ENCODE results near the gene MT1M. TPM values are rescaled to one million over a fixed set of nuclear protein-coding genes. Genes with fewer than 3 reads are reported as not detected.

The MT1M gene
- total and polyA plus RNA-seq, 2 experiments from 2014 or later: 1.1 to 4.7 TPM

GRCh38 chr16:56593573-56594291, 38.7 kb upstream of the MT1M start:
- Histone ChIP-seq H3K9me2 (ENCODE audit: insufficient read depth) (no peaks in the 10 kb centered on the region), H3K27ac (ENCODE audit: low read depth) (no peak overlapping the region), H4K20me1 (replicated peaks; ENCODE audit: insufficient read depth) (no peaks in the 10 kb centered on the region), H3K27me3 (ENCODE audit: insufficient read depth) (peaks cover 51% of the 10 kb centered on the region), H3K4me2 (no peak overlapping the region), H3K79me2 (replicated peaks; ENCODE audit: insufficient read depth) (no peaks in the 10 kb centered on the region), H2AFZ (no peak overlapping the region), H3K4me1 (ENCODE audit: insufficient read depth) (no peaks in the 10 kb centered on the region), H3K36me3 (ENCODE audit: insufficient read depth) (no peaks in the 10 kb centered on the region), H3F3A (replicated peaks; ENCODE audit: low read depth) (no peaks in the 10 kb centered on the region), H3K4me3 (no peak overlapping the region)
- DNase-seq (ENCODE audit: low spot score): no peak
- Mint-ChIP-seq H3K4me3 (no peak overlapping the region), H3K27ac (no peak overlapping the region), H3K4me1 (peaks cover 9% of the 10 kb centered on the region), H3K36me3 (ENCODE audit: low read depth) (no peaks in the 10 kb centered on the region), H3K27me3 (ENCODE audit: insufficient read depth, low read depth, poor library complexity) (peaks cover 37% of the 10 kb centered on the region), H3K9me3 (no peaks in the 10 kb centered on the region)
- no peak for ATAC-seq
- no peak for TF ChIP-seq JUNB (IDR thresholded peaks at IDR 0.05; ENCODE audit: unreplicated experiment)
- no peak for TF ChIP-seq NANOG (IDR thresholded peaks at IDR 0.05; ENCODE audit: borderline replicate concordance)
- no peak for TF ChIP-seq ZNF462 (CRISPR knock-in tag; IDR thresholded peaks at IDR 0.05)
- TF ChIP-seq CREB1 (CRISPR knock-in tag; IDR thresholded peaks at IDR 0.05; ENCODE audit: low read depth): no peak
- no peak for TF ChIP-seq EZH2phosphoT487 (IDR thresholded peaks at IDR 0.05; ENCODE audit: unreplicated experiment)

DNA sequence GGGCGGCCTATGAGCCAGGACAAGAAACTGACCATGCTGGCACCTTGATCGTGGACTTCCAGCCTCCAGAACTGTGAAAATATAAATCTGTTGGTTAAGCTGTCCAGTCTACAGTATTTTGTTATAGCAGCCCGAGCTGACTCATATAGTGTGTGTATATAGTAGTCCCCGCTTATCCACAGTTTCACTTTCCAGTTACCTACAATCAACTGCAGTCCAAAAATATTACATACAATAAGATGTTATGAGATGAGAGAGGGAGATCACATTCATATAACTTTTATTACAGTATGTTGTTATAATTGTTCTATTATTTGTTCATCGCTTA, 38.2 kb upstream of the MT1M start:
- H3K27me3 ChIP-seq (ENCODE audit: insufficient read depth): peaks cover 46% of the 10 kb centered on the region
- H3K27ac ChIP-seq (ENCODE audit: low read depth): no peak overlapping the region
- Mint-ChIP-seq H3K27me3 (ENCODE audit: insufficient read depth, low read depth, poor library complexity) (peaks cover 32% of the 10 kb centered on the region), H3K36me3 (ENCODE audit: low read depth) (no peaks in the 10 kb centered on the region), H3K9me3 (no peaks in the 10 kb centered on the region), H3K27ac (no peak overlapping the region), H3K4me1 (peaks cover 7% of the 10 kb centered on the region), H3K4me3 (no peak overlapping the region)
- ATAC-seq (no peak), DNase-seq (ENCODE audit: low spot score) (no peak)
- H4K20me1 ChIP-seq (replicated peaks; ENCODE audit: insufficient read depth): no peaks in the 10 kb centered on the region
- no peak for TF ChIP-seq NANOG (IDR thresholded peaks at IDR 0.05; ENCODE audit: borderline replicate concordance)
- TF ChIP-seq ZNF331 (CRISPR knock-in tag; IDR thresholded peaks at IDR 0.05; ENCODE audit: low read depth): no peak
- TF ChIP-seq, protein P1, sequence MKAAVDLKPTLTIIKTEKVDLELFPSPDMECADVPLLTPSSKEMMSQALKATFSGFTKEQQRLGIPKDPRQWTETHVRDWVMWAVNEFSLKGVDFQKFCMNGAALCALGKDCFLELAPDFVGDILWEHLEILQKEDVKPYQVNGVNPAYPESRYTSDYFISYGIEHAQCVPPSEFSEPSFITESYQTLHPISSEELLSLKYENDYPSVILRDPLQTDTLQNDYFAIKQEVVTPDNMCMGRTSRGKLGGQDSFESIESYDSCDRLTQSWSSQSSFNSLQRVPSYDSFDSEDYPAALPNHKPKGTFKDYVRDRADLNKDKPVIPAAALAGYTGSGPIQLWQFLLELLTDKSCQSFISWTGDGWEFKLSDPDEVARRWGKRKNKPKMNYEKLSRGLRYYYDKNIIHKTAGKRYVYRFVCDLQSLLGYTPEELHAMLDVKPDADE (IDR thresholded peaks at IDR 0.05): no peak
- TF ChIP-seq EZH2phosphoT487 (IDR thresholded peaks at IDR 0.05; ENCODE audit: unreplicated experiment): no peak
- no peak for TF ChIP-seq STAT1 (IDR thresholded peaks at IDR 0.05; ENCODE audit: unreplicated experiment)
- no peak overlapping the region for H3K4me2 ChIP-seq
- no peaks in the 10 kb centered on the region for H3K4me1 ChIP-seq (ENCODE audit: insufficient read depth)
- no peaks in the 10 kb centered on the region for H3K36me3 ChIP-seq (ENCODE audit: insufficient read depth)
- no peak overlapping the region for H2AFZ ChIP-seq
- no peaks in the 10 kb centered on the region for H3F3A ChIP-seq (replicated peaks; ENCODE audit: low read depth)
- no peak overlapping the region for H3K4me3 ChIP-seq
- no peaks in the 10 kb centered on the region for H3K79me2 ChIP-seq (replicated peaks; ENCODE audit: insufficient read depth)
- no peaks in the 10 kb centered on the region for H3K9me2 ChIP-seq (ENCODE audit: insufficient read depth)

Data from GM23338 (cell line).